HG03045 (cell line): Measurements from ENCODE around the gene PTH1R.

Experiments
- ATAC-seq: cut with Tn5 transposase; IDR thresholded peaks from one replicate; pipeline ENCODE4 v1.9.1; 2021; ENCODE audit warnings: mild to moderate bottlenecking, moderate library complexity; ENCODE audit not compliant: unreplicated experiment

PTH1R gene

DNA sequence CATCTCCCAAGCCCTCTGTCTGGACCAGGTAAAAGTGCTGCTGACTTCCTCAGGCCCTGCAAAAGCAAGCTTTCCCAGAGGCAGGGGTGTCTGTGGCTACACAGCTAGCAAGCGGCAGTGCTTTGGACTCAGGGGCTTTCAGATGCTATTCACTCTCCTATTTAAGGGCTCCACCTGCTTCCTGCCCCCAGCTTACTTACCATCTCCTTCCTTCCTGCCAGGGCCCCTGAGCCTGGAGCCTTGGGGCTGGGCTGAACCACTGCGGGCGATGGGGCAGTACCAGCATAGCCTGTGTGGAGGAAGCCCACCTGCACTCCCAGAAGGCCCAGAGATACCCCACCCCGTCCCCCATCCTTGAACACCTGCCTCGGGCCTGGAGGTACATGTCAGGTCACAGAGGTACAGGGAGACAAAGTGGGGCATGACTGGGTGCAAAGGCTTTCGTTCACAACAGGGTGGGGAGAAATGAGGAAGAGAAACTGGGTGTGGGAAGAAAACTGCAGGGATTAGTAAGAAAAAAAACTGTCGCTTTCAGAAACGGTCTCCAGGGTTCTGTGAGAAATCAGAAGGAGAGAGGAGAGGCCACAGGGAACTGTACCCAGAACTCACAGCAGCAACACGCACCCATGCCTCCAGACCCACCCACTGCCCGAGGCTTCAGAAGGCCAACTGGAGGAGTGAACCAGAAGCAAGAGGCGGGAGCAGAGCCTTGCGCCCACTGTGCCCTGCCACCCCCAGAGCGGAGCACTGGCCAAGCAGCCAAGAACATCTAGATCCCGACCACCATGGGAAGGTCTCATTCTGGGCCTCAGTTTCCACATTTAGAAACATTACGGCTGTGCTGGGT lies 49.6 kb downstream of the PTH1R start:
- ATAC-seq = peak; percentile 59

DNA sequence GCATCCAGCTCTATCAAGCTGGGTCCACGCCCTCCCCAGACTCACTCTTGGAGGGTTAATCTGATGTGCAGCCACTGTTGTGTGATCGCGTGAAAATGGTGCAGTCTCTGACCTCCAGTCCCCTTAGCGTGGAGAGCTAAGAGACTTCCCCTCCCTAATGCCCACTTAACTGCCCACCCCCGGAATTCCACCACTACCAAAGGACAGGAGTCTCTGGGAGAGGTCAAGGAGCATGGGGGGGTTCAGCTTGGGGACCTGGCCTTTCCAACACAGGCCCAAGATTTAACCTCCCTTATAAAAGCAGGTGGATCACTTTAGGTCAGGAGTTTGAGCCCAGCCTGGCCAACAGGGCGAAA lies 50.2 kb downstream of the PTH1R start:
- no peak for ATAC-seq

DNA sequence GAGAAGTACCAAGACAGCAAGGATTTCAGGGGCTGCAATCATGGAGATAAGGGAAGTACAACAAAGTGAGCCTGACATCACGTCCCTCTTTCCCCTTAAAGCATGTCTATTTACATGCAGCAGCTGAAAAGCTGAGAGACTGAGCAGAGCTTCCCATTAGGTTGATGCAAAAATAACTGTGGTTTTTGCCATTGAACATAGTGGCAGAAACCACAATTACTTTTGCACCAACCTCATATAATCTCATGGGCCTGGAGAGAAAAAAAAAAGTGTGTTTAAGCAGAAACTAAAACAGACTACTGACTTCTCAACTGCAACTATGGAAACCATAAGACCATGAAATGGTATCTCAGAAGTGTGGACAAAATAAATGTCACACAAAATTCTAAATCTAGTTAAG lies 50.8 kb downstream of the PTH1R start:
- ATAC-seq = no peak

DNA sequence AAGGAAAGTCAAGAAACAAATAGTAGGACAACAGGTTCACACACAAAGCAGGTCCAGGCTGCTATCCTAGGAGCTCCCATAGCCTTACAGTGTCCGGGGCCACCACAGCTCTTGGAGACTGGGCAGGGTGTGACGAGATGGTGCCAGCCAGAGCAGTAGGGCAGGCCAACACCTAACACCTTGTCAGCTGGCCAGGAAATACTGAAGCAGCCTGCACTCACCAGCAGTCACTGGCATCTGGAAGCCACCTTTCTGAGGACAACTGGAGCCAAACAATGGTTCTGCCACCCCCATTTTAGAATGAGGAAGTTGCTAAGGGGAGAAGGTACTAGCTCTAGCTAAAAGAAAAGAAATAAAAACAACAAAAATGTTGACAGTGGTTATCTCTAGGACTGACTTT lies 51.8 kb downstream of the PTH1R start:
- no peak for ATAC-seq

DNA sequence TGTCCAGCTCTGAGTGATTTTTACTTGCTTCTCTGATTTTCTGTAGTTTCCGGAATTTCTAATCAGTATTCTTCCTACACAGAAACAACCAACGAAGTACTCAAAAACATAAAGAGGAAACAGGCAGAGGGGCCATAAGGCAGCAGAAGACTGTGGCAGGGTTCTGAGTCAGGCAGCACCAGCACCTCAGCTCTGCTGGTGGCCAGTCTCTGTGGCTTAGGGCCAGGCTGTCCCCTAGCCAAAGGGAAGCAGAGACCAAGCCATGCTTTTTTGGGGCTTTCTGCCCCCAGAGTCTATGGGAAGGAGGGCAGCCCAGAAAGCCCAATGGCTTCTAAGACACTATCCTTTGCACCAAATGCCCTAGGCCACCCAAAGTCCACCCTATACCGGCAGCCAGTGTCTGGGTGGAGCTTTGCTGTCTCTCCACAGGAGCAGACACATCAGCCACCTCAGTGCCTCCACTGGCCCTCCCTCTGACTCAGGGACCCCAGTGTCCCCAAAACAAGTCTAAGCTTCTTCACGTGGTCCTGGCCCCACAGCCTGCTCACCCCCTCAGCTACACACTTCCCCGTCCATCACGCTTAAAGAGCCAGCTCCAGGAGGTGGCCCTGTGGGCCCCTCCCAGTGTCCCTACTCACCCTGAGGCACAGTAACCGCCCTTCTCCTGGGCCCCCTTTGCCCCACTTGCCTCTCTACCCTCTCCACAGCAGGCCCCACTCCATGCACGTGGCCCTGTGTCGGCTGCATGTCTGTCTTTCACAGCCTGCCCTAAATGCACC lies 52.8 kb downstream of the PTH1R start:
- no peak for ATAC-seq

DNA sequence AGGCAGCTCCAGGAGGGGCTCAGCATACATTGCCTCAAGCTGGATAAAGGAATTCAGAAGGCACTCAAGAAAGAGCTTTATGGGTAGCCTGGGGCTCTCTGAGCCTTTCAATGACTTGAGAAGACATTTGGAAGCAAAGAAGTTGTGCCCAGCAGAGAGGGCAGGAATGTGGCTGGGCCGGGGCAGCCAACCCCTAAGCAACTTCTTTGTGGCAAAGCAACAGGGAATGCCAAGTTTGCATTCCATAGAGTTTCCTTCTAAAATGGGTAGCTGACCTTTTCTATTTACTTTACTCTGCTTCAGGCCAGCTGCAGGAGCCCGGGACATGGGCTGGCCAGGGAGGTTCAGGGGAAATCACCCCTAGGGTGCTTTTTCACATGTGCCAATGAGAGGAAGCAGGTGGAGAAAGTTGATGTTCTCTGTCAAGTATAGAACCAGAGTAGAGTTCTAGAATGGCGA lies 53.5 kb downstream of the PTH1R start:
- ATAC-seq = no peak

DNA sequence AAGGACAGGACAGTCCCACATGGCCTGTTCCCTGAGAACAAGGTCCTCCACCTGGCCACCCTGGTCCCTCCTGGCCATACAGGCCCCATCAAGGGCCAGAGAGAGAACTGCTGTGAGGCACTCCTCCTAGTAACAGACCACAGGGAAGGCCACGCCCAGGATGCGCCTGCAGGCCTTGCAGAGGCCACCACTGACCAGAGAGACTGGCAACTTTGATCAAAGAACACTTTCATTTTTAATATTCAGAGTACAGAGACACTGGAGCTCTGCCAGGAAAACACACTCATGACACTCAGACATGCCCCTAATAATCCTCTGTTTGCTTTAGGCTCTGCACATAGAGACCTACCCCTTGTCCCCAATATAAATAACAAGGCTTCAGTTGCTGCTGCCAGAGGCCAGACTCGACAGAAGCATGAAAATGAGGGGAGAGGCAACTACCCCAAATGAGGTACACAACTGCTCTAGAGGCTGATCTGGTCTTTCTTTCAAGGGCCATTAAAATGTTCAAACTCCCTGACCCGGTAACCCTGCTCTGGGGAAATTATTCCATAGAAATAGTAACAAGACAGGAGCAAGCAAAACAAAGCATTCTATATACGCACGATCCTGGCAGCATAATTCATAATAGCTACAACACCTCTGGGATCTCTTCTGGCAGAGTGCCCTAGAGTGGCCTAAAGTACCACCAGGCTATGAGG lies 54.3 kb downstream of the PTH1R start:
- no peak for ATAC-seq

DNA sequence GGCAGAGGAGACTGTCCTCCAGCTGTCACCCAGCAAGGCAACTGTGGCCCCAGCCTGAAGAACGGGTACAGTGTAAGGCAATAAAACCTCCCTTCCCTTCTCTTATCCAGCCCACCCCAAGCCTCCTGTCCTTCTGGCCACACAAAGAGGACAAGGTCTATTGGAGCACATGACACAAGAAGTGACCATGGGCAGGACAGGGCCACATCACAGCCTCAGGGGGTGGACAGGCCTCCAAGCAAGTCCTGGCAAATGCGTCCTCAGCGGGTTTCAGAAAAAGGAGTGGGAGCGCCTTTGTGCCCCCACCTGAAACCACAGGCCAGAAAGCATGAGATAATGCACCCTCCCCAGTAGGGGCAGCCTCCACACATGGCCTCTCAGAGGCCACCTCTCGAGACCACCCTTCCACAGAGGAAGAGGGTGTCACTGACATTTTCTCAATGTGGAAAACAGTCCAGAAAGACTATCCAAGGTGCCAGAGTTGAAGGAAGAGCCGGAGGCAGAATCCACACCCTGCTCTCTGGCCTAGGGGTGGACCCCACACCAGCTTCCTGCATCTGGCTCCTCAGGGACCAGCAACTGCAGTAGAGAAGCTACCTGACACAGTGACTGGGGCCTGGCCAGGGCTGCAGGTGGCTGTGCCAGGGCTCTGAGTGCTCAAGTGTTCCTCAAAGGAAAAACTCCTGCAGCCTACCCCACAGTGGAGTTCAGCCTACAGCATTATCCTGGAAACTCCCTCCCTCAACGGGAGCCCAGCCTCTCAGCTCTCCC lies 55.1 kb downstream of the PTH1R start:
- ATAC-seq = no peak

DNA sequence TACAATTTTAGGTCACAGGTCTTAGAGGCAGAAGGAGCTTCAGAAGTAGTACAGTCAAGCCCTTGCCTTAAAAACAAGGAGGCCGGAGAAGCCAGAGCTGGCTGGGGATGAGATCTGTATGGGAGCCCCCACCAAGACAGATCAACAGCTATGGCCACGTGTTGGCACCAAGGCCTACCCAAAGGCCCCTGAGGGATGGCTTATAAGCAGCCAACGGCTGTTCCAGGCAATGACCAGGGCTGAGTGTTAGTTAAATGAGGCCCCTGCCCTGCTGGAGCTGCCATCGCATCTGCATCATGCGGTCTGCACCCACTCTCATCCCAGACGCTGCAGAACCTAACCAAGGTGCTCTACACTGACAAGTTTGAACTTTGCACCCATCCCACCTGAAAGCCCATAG lies 55.7 kb downstream of the PTH1R start:
- no peak for ATAC-seq

DNA sequence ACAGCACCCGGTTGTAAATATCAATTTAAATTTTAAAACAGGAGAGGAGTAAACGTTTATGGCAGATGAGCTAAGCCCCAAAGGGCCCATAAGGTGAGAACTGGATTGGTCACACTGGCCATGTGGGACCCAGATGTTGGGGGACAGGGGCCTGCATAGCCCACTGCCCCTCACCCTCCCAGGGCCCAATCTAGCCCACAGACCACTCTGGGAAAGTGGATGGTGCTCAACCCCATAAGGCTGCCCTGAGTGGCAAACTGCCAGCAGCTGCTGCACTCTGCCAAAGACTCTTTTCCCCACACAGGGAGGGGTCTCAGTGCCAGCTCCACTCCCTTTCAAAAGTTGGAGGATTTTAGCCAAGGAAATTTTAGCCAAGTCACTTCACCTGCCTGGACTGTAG lies 56.6 kb downstream of the PTH1R start:
- ATAC-seq = no peak

DNA sequence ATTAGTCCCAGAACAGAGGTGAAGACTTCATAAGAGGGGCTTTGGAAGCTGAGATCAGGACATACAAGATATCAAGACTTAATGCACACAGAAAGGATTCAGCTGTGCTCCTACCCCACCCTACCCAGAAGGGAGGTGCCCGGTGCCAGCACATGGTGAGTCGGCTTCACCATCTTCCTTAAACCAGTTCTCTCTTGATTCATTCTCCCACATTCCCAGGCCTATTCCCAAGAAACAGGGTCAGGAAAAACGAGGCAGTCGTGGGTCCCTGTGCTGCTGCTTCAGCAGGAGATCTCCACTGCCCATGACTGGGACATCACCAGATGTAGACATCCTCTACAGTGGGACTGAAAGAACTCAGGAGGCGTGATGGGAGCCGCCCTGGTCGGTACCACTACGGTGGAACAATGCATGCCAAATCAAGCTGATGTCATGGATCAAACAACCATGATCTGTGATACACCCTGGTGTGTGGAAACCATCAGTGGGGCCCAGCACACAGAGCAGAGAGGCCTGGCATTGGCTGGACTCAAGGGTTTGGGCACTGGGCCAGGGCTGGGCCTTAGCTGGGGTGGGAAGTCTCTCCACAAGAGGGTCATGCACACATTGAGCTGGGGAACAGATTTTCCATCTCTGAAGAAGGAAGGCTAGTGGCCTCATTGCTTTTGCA lies 57.1 kb downstream of the PTH1R start:
- ATAC-seq = no peak

DNA sequence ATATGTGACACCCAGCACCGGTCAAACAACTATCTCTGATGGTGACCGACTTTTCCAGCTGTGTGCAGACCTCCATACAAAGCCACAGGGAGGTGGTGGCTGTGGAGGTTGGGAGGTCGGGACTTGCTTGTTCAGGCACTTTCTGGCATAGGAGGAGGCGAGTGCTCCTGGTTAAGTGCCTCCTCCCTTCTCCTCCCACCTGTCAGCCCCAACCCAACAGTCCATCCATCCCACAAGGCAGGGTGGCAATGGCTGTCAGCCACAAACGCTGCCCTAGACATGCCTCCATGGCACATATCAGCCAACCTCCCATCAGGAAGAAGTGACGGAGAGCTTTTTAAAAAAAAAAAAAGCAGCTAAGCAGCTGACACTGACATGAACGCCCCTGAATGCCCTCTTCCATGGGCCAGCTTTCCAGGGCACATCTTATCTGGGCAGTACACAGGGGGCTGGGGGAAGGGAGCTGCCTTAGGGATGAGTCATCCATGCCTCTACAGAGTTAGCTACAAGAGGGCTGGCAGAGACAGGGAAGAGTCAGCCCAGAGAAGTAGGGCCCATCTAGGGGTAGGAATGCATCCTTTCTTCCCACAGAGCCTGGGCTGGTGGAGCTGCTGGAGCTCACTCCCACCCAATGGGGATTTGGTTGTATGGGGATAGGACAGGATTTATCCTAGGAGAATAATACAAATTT lies 57.8 kb downstream of the PTH1R start:
- ATAC-seq = no peak

DNA sequence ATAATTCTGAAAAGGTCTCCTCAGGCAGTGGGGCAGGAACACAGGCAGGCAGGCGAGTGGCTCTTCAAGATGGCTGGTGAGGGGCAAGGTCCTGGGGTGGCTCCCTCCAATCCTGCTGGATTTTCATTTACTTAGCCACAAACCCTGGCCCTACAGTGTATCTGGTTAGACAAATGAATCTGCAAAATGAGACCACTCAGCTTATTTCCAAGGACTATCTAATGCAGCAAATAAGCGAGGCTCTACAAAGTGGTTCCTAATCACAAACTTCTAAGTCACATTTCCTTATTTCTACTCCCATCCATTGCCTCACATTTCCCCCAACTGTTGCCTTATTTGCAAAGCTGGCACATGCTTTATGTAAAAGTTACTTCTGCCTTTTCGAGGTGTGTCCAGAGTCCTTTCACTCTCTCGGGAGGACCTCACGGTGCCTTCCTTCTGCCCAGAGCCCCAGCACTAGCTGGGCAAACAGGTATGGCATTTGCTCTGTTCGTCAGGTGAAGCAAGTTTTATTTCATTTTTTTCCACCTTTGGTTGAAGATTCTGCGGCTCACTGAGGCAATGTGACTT lies 58.6 kb downstream of the PTH1R start:
- no peak for ATAC-seq

DNA sequence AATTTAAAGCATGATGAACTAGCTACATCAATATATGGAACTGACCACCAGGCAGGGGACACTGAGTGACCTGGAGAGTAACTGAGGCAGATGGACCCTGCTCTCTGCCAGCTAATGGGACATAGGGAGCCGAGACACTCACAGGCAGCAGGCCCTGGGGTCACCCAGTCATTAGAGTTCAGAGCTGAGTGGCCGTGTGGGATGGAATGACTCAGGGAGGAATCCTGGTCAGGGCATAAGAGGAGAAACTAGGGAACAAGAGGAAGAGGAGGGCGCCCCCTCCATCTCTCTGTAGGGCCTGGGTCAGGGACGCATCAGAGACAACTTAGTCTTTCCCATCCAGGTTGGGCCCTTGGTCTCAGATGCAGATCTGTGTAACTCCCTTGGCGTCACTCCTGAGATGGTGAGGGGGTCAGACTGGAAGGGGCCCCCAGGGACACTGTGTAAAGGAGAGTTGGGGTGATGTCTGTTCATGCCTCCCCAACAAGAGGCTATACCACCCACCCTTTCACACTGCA lies 59.3 kb downstream of the PTH1R start:
- no peak for ATAC-seq

DNA sequence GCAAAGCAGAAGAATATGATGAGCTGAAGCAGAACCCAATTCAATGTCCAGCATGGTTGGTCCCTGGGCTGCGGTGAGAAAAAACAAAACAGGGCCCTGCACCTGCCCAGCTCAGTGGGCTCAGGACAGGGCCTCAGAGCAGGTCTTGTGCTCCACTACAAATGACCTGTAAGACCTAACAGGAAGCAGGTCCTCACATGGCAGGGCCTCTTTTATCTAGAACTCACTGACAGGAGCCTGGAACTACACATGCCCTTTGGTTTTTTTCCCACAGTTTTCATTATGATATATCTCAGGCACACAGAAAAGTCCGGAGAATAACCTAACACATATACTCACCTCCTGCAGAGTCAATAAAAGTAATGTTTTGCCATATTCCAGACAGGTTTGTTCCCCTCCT lies 60.6 kb downstream of the PTH1R start:
- ATAC-seq = no peak

DNA sequence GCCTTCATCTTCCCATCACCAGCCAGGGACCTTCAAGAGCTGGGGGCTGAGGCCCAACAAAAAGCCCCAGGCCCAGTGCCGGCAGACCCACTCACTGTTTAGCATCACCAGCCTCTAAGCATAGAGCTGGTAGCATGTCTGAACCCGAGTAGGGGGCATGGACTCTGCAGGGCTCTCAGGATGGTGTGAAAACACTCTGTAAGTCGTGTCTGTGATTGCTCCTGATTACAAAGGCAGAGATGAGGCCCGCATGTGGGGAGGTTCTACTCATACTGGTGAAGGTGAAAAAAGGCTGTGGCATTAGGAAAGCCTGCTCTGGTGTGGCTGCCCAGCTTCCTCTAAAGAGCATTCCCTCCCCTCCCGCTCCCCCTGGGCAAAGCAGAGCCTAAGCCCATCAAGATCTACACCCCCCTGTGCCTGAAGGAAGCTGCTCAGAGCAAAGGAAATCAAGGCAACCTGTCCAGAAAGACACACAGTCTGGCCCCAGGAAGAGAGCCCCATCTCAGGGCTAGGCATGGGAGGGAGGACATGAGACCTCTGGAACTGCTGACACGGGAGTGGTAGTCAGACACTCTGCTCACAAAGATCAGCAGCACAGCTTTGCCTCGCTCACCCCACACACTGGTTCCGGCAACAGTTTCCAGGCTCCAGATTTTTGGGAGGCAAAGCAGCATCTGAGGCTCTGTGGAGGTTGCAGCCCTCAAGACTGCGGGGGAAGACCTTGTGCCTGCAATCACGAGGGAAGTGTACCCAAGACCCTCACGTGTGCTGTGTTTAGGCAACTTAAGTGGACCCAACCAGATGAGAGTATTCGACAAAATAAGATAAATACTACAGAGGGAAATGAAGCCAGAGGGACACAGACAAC lies 62.3 kb downstream of the PTH1R start:
- ATAC-seq = no peak

DNA sequence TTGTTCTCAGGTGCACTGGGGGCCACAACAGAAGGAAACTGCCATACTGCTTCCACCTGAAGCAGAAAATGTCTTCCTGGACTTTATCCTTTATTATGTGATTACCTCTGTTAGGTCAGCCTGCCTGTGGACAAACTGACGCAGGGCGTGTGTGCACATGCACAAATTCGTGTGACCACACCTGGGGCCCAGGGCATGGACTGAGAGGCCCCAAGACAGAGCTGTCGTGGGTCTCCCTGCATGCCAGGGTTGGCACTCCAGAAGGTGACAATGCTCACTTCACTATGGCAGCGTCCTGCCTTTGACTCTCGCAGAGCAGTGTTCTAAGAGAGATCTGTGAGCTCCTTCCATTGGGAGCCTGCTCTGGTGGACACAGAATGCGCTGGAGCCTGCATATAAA lies 64.6 kb downstream of the PTH1R start:
- no peak for ATAC-seq

DNA sequence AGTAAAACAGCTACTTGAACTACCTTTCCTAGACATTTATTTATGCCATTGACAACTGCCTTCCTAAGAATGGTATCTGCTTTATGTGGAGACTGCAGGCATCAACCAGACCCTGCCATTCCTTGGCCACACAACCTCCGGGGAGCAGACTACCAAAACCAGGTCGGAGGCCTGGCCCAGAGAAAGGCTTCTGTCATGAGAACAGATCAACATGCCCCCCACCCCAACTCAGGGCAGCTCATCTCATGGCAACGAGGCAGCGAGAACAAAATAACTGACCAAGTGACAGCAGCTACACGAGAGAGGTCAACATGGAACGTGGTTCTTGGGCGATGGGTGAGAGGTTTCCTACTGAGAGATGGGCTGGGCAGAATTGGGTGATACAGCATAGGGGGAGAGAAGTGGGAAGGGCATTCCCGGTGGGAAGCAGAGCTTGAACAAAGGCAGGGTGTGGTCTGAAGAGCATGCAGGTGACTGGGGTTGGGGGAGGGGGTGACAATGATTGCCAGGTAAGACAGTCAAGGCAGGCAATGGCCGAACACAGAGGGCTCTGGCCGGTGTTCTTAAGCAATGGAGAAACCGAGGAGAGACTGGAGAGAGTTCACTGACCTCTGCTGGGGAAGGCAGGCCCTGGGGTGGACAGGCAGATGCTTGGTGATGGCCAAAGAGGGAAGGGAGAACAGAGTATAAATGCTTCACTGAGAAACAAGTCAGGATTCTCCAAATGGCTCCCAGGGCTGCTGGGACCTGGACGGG lies 65.1 kb downstream of the PTH1R start:
- ATAC-seq = no peak
